Ramos (cell line): ENCODE results near the gene TMEM107.
"Not testable (repeated sequence)": the region's sequence is repeated elsewhere in the genome, so short reads cannot be mapped to it uniquely, and the experiment has no call there.

Experiments
- in situ Hi-C: fragments of 300-500 bp; cut with MboI; formaldehyde crosslinking; loops from one replicate; pipeline ENCODE4 v1.14.3; 2022; ENCODE audit warnings: low sequenced_read_pairs; ENCODE audit not compliant: unreplicated experiment

Gene TMEM107

DNA sequence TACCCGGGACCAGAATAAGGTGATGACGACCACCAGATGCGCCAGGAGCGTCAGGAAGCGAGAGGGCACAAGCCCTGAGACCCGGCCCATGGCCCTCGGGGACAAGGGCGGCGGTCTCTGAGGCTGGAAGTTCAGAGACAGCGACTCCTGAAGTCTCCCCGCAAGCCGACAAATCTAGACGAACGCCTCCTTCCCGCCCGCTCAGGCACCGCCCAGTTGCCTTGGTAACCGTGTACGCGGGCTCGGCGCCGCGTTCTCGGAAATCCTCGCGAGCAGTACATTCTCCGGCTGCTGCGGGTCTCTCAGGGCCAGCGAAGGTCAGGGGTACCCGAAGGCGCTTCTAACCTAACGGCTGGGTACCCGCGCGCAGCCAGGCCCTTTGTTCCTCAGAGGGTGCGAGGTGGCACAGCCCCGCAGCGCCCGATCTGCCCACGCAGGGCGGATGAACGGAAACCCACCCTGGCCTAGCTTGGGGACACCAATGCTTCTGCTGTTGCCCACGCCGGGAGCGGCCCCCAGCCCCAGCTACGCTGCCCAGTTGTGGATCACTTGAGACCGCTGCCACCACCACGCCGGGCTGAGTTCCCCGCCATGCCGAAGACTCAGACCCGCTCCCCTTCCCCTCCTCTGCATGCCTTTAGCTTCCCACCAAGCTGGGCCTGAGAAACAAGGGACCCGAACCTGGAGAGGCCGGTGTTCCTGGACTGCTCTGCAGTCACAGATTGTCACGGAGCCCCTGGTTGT, at the start of gene TMEM107:
TSS of gene TMEM107 (minus strand) at position 184 of the 744 bp plus-strand sequence. CDS start at position 90, 94 bp downstream.
- in situ Hi-C loops: no loop called here

DNA sequence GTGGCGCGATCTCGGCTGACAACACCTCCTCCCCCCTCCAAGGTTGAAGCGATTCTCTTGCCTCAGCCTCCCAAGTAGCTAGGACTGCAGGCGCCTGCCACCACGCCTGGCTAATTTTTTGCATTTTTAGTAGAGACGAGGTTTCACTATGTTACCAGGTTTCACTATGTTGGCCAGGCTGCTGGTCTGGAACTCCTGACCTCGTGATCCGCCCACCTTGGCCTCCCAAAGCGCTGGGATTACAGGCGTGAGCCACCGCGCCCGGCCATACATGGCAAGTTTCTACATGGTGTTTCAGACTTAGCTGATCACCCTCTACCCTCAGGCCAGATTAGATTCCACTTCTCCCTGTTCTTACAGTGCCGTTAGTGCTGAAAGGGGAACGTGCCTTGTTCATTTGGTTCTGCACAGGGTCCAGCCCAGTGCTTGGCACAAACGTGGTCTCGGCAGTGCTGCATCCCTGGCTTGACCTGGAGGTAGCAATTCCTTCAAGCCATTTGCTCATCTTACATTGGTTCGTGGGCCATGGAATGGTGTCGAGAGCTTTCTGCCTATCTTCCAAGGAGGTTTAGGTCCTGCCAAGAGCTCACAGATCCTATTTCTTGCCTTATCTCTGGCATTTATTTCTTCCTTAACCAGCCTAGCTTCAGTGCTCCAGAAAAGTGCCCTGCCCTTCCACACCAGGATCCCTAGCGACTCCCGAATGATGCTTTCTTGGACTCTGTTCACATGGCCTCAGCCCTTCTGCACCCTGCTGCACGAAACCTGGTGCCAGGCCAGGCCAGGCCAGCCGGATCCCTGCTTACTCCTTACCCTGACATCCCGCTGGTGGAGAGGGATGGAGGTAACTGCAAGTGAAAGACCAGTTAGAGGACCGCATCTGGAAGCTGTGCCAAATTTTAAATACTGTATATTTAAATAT, 49.0 kb upstream of the TMEM107 start:
- in situ Hi-C loops: no loop called here

DNA sequence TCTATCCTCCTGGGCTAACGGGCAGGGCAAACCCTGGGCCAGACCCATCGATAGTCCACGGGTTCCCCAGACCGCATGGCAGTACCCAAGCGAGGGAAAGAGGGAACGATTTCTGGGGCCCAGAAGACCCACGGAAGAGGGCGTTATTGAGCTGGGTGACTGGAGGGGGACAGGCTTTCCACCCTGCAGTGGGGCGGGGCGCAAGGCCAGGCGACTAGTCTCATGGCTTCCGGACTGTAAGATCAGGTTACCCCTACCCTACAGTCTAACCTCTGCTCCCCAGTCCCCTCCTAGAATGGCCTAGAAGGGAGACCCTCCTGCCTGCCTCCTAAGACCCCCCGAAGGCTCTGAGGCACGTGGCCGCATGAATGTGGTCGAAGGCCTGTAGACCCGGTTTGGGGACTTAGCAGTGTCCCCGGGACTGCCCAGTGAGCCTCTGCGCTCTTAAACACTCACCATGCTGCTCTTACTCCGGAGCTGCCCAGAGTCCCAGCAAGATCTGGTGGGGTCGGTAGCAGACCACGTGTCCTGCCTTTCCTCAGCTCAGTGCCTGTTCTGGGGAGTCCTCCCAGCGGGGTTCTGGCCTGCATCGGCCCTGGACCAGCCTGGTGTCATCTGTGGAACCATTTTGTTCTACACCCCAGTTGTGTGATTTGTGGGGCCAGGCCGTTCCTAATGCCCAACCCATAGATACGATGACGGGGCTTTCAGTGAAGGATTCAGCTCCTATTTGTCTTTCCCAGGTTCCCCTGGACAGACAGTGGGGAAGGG, 47.4 kb upstream of the TMEM107 start:
- in situ Hi-C loops: no loop called here

DNA sequence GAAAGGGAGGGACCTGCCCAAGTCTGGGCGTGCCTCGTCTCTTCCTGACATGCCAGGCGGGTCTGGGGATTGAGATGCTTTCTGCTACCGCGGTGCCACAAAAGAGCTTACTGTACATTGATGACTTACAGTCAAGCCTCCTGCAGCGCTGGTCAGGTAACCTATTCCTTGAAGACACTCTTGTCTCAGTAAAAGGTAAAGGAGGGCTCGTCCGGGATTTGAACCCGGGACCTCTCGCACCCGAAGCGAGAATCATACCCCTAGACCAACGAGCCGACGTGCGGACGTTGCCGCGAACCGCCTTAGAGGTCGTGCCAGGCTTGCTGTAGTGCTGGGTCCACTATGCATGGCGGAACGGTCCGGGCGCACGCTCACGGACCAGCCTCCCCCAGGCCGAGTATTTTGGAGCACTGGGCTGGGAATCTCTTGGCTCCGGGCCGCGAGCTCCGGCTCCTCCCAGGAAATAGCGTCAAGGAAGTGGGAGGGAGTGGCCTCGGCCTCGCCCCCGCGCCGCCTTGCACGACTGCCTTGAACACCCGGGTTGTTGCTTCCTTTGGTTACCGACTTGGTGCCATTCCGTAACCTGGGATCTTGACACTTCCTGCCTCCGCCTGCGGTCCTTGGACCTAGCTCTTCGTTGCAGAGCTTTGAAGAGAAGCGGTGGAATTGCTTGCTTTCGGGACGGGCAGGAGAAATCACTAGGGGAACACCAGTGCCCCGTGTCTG, 46.6 kb upstream of the TMEM107 start:
- in situ Hi-C loops: no loop called here

DNA sequence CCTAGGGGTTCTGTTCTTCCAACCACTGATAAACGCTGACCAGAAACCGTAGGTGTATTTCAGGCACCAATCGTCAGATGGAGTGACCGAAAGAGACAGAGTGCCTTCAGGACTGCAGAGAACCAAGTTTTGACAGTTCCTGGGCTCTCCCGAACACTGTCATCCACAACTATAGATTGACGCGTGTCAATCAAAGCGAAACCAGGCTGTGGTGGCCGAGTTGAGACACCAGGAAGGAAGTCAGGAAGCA, 46.1 kb upstream of the TMEM107 start:
- in situ Hi-C loops: no loop called here

DNA sequence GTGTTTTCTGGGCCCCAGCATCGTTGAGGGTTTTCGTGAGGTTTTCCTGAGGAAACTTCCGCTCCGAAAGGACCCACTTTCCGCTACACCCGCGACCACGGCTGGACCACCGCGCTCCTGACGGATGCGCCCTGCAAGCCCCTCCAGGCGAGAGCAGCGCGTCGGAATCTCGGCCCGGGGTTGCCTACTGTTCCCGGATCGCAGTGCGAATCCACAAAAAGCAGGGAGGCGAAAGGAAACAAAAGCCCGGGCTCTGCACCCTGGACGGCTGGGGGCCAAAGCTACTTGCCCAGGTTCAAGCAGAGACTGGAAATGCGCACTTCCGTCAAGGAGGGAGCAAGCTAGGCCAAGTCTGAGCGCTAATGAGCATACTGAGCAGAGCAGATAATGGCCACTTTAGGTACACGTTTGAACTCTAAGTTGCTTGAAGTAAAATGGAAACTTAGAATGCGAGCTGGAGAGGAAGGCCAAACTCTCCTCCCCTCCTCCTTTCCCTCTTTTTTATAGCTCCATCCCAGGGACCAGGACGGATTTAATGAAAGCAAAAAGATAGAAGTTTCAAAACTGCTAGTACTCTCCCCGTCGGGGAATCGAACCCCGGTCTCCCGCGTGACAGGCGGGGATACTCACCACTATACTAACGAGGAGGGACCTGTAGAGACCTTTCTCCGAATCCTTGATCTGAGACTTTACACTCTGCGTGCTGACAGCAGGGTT, 45.6 kb upstream of the TMEM107 start:
- in situ Hi-C loops: no loop called here

DNA sequence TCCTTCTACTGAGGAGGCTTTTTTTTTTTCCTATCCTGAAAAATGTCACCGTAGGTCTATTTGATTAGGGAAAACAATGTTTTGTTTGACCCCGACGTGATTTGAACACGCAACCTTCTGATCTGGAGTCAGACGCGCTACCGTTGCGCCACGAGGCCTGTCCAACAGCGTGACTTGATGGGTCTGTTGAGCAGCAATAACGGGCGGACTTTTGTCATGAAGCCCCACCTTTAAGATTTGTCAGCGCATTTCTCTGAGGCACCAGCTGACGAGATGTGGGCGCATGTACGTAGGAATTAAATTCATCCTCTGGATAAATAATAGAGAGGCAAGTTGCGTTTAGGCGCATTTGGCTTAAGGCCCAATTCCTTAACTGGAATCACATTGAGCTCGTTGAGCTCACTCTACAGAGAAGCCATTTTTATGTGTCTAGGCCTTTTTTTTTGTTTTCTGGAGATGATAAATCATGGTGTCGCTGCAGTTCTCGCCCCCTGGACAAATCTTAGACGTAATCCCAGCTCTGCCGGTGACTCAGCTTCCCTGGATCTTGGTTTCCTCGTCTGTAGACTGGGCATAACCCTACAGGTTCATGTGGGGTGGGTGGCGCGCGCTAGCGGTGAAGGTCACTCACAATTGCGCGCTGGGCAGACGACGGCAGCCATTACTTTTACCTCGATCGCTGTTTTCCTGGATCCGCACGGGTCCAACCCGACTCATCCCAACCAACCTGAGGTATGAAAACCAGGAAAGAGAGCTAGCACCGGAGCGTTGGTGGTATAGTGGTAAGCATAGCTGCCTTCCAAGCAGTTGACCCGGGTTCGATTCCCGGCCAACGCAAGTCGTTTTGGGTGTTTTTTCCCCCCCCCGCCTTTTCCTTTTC, 44.8 kb upstream of the TMEM107 start:
- in situ Hi-C loops: no loop called here

DNA sequence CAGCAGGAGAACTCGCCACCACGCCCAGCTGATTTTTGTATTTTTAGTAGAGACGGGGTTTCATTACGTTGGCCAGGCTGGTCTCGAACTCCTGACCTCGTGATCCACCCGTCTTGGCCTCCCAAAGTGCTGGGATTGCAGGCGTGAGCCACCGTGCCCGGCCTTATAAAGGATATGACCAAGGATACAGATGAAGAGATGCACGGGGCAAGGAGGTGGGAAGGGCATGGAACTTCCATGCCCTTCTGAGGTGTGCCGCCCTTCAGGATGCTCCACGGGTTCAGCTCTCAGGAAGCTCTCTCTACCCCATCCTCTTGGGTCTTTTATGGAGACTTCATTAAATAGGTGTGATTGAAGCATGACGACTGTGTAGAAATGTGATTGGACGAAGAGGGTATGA, 37.8 kb upstream of the TMEM107 start:
- in situ Hi-C loops: not testable (repeated sequence)

DNA sequence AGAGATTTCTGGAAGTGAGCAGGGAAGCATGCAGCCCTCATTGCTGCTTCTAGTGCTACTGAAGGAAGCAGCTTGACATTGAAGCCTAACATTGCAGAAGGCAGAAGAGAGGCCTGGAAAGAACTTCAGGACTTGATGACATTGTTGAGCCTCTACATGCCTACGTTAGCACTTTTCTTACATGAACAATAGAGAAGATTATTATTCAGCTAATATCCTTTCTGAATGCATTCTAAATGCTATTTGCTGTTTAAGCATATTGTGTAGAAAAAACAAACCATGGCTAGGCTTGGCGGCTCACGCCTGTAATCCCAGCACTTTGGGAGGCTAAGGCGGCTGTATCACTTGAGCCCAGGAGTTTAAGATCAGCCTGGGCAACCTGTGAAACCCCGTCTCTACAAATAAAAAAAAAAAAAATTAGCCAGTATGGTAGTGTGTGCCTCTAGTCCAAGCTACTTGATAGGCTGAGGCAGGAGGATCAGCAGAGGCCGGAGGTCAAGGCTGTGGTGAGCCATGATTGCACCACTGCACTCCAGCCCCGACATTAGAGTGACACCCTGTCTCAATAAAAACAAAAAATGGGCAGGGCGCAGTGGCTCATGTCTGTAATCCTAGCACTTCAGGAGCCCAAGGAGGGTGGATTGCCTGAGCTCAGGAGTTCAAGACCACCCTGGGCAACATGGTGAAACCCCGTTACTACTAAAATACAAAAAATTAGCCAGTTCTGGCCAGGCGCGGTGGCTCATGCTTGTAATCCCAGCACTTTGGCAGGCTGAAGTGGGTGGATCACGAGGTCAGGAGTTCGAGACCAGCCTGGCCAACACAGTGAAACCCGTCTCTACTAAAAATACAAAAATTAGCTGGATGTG, 36.4 kb upstream of the TMEM107 start:
- in situ Hi-C loops: no loop called here

DNA sequence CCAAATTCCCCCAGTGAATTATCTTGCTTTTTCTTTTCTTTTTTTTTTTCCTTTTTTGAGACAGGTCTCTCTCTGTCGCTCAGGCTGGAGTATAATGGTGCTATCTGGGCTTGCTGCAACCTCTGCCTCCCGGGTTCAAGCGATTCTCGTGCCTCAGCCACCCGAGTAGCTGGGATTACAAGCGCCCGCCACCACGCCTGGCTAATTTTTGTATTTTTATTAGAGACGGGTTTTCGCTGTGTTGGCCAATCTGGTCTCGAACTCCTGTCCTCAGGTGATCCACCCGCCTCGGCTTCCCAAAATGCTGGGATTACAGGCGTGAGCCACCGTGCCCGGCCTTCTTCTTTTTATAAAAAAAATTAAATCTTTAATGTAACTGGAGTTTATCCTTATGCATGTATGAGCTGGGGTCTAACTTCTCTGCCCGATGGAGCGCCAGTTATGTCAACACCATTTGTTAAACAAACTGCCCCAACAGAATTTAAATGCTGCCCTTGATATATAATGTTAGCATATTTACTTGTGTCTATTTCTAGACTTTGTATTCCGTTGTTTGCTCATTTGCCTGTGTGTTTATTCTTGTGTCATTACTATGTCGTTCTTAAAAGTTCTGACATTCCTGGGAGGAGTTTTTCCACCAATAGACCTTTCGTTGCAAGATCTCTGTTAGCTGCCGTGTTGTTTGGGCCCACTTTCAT, 34.7 kb upstream of the TMEM107 start:
- in situ Hi-C loops: no loop called here

DNA sequence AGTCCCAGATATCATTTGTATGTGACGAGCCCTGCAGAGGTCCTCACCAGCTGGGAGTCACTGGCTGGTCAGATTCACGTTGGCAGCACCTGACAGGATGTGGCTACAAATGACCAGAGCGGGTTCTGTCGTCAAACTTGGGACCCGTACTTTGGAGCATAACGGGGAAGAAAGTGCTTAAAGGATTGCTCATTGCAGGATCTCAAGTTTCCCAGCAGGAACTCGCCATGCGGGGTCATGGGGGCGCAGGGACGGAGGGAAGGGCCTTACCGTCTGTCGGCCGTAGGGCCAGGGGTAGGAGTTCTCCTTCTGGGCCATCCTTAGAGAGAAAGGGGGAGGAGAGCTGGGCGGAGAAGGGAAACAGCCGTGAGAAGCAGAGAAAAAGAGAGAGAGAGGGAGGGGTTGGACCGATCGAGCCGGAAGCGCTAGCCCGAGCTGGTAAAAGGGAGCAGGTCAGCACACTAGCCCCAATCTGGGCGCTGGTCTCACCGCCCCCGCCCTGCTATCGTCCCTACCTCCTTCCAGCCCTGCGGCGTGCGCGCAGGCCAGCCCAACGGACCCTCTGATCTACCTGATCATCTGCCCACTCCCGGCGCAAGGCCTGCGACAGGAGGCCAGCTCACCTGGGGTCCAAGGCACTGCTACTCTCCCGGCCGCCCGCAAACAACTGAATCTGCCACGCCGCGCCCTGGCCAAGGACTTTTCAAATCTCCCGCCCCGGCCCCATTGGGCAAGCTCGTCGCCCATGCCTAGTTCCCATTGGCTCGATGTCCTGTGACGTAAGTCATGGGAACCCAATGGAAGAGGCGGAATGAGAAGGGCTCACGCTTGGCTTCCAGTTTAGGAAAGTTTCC, 34.0 kb upstream of the TMEM107 start, which contains the start of gene AURKB:
TSS of gene AURKB (minus strand) at position 669 of the 854 bp plus-strand sequence. CDS start at position 318, 351 bp downstream.
- in situ Hi-C loops: no loop called here

DNA sequence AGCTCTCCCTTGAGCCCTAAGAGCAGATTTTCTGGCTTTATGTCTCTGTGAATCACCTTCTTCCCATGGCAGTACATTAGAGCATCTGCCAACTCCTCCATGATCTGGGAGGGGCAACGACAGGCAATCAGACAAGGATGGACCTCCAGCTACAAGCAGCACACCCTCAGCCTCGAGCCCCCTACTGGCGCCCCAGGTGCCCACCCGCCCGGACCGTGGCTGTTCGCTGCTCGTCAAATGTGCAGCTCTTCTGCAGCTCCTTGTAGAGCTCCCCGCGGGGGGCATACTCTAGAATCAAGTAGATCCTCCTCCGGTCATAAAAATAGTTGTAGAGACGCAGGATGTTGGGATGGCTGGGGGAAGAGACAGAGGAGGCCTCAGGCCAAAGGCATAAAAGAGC, 30.4 kb upstream of the TMEM107 start:
- in situ Hi-C loops: no loop called here

DNA sequence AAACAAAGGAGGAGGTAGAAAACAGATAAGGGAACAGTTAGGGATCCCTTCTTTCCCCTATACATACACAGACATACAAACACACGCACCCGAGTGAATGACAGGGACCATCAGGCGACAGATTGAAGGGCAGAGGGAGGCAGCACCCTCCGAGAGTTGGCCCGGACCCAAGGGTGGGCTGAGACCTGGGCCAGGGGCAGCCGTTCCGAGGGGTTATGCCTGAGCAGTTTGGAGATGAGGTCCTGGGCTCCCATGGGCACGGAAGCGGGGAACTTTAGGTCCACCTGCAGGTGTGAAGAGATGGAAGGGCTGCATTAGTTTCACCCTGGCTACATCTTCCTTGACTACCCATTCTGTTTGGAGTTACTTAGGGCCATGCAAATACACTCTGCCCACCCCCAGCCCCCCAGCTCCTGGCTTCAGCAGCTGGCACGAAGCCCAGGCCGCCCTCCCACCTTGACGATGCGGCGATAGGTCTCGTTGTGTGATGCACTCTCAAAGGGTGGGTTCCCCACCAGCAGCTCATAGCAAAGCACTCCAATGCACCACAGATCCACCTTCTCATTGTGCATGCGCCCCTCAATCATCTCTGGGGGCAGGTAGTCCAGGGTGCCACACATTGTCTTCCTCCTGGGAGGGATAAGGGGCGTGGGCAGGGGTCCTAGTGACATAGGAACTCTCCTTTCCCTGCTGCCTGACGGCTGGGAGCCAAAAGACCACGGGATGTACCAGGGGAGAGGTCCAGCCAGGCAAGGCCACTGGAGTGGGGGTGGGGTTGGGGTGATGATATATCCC, 28.8 kb upstream of the TMEM107 start:
- in situ Hi-C loops: no loop called here

DNA sequence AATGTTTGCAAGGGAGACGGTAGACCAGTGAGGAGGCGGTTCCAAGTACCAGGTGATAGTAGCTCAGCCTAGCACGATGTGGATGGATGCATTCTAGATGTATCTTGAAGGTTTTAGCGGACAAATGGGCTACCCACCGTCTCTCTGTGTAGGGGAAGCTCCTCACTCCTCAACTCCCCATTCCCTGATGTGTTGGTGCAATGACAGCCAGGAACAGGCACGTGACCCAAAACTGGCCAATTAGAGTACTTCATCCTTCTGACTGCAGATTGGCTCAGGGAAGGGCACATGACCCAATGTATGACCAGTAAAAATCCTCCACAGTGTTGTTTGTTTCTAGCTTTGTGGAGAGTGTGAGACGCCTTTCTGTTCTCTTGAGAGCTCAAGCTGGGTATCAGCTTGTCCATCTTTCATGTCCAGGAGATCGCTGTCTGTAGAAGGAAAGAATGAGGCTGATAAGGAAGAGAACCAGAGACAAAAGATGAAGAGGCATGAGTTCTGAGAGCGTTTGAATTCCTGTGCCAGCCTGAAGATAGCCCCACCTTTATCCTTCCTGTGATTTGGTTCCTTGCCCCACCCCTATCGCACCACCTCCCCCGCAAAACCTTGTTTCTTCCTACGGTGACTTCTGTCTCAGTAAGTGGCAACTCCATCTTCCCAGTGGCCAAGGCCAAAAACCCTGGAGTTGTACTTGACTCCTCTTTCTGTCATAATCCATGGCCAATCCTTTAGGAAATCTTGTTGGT, 16.1 kb upstream of the TMEM107 start:
- in situ Hi-C loops: no loop called here

DNA sequence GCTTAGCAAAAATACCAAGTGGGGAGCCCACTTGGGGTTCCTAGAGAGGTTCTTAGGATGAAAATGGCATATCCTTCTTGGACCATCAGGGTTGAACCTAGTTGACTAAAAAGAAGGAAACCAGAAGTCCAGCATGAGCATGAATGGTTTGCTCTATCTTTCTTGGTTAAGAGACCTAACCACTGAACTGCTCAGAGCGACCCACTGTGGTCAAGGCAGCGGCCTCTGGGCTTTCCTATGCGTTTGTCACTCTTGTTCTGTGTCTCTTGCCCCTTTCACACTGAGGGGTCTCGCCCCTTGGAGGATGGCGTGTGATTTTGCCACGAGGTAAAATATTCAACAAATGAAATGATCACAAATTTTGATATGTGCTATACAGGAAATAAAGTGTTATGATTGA, 14.3 kb upstream of the TMEM107 start:
- in situ Hi-C loops: no loop called here
